K562 (cell line): Measurements from ENCODE around the gene LRRC8E. TPM values are rescaled to one million over a fixed set of nuclear protein-coding genes. Genes with fewer than 3 reads are reported as not detected.

Experiments used
- REST ChIP-seq, 2 experiments: fragments of 450-650 bp; formaldehyde crosslinking in 1 of 2; IDR thresholded peaks; 2 replicates each; pipeline versions ENCODE4 v1.4.0 to v1.6.1; 2014 to 2020; ENCODE audit warnings: mild to moderate bottlenecking in 2 of 2, borderline replicate concordance in 1 of 2, low read depth in 1 of 2
- polyA plus RNA-seq, 8 experiments: library from polyadenylated mRNA; depleted of rRNA in 4 of 8; stranded (reverse) in 5 of 8; unstranded in 3 of 8; fragments of >200 nt; fragmentation: Nextera tagmentation in 2 of 8; fragmentation: Illumina TruSeq in 1 of 8; extraction: Ambion mirVana in 2 of 8; extraction: Trizol in 1 of 8; gene quantifications; 2 replicates each; pipeline versions ENCODE4 v1.2.1 to v1.2.3, GENCODE V29; 2011 to 2014; ENCODE audit warnings: inconsistent platforms in 1 of 8, missing spikeins in 1 of 8
- total RNA-seq, 7 experiments: library from RNA; depleted of rRNA in 6 of 7; stranded (reverse); fragments of >200 nt in 6 of 7; fragmentation: Illumina TruSeq in 2 of 7; extraction: Trizol in 2 of 7; gene quantifications; 2 replicates each; pipeline versions ENCODE4 v1.2.1 to v1.2.3, GENCODE V29; 2011 to 2021; ENCODE audit warnings: low replicate concordance in 1 of 7

LRRC8E gene
- total and polyA plus RNA-seq, 9 of the 15 experiments (the other 6 are each of a cell fraction or from before 2014, with no cell fraction given) = 0.08 to 5.7 (median 3.5) TPM; not detected in 1

- TF ChIP-seq REST (IDR thresholded peaks at IDR 0.05; ENCODE audit: borderline replicate concordance) (0 out of 2 replicates have a peak, but pooled peaks have one; percentile 16), REST (CRISPR knock-in tag; IDR thresholded peaks at IDR 0.05; ENCODE audit: low read depth) (no peak)
- TF ChIP-seq, all 486 proteins: peak for 19
These were observed 40.7 kb downstream of the LRRC8E start (continued) for GRCh38 chr19:7928741-7929701.
